ENCODE data around the gene PCDHB11.
"Not testable (repeated sequence)": the region's sequence is repeated elsewhere in the genome, so short reads cannot be mapped to it uniquely, and the experiment has no call there.

PCDHB11 gene

DNA sequence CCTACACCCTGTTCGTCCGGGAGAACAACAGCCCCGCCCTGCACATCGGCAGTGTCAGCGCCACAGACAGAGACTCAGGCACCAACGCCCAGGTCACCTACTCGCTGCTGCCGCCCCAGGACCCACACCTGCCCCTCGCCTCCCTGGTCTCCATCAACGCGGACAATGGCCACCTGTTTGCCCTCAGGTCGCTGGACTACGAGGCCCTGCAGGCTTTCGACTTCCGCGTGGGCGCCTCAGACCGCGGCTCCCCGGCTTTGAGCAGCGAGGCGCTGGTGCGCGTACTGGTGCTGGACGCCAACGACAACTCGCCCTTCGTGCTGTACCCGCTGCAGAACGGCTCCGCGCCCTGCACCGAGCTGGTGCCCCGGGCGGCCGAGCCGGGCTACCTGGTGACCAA lies 10.7 kb upstream of the PCDHB11 start:
- not testable (repeated sequence) for DNase-seq

DNA sequence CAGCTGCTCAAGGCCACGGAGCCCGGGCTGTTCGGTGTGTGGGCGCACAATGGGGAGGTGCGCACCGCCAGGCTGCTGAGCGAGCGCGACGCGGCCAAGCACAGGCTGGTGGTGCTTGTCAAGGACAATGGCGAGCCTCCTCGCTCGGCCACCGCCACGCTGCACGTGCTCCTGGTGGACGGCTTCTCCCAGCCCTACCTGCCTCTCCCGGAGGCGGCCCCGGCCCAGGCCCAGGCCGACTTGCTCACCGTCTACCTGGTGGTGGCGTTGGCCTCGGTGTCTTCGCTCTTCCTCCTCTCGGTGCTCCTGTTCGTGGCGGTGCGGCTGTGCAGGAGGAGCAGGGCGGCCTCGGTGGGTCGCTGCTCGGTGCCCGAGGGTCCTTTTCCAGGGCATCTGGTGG lies 10.3 kb upstream of the PCDHB11 start:
- DNase-seq: not testable (repeated sequence)

DNA sequence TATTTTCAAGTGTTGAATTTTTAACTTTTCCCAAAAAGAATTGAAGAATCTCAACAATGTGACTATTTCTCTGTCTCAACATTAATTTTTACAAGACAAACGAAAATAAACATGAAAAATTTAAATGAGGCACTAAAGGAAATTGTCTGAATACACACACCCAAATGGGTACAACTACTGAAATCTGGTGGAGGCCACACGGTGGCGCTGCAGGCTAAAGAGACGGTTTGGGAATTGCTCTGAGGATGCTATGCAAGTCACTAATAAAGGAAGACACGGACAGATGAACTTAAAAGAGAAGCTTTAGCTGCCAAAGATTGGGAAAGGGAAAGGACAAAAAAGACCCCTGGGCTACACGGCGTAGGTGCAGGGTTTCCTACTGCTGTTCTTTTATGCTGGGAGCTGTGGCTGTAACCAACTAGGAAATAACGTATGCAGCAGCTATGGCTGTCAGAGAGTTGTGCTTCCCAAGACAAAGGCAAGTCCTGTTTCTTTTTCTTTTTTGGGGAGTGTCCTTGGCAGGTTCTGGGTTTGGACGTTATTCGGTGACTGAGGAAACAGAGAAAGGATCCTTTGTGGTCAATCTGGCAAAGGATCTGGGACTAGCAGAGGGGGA lies 7.2 kb upstream of the PCDHB11 start, which contains the start of gene PCDHB10:
Gene PCDHB10, plus strand, starts transcription at position 244 of the 616 bp plus-strand sequence. Its CDS starts 200 bp downstream, at position 444.
- DNase-seq: peak; percentile 8 to 16

DNA sequence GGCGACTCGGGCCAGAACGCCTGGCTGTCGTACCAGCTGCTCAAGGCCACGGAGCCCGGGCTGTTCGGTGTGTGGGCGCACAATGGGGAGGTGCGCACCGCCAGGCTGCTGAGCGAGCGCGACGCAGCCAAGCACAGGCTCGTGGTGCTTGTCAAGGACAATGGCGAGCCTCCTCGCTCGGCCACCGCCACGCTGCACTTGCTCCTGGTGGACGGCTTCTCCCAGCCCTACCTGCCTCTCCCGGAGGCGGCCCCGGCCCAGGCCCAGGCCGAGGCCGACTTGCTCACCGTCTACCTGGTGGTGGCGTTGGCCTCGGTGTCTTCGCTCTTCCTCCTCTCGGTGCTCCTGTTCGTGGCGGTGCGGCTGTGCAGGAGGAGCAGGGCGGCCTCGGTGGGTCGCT lies 5.1 kb upstream of the PCDHB11 start:
- DNase-seq: not testable (repeated sequence)

DNA sequence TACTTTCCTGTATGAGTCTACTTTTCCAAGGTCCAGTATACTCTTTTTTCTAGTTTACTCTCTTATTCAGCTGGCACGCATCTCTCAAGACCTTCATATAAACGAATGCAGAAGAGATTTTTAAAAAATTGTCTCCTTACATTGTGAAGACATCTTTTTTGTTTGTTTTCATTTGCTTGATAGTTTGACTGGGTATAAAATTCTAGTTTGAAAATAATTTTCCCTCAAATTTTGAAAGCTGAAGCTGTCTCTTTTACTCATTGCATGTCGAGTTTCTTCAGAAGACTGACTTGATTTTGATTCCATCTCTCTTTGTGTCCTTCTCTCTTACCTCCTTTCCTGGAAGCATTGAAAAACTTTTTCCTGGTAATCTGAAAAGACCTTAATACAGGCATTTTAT lies 3.1 kb upstream of the PCDHB11 start:
- no peak for DNase-seq

- not testable (repeated sequence) for DNase-seq
Observed at GRCh38 chr5:141201126-141201525, 1.7 kb downstream of the PCDHB11 start.

DNA sequence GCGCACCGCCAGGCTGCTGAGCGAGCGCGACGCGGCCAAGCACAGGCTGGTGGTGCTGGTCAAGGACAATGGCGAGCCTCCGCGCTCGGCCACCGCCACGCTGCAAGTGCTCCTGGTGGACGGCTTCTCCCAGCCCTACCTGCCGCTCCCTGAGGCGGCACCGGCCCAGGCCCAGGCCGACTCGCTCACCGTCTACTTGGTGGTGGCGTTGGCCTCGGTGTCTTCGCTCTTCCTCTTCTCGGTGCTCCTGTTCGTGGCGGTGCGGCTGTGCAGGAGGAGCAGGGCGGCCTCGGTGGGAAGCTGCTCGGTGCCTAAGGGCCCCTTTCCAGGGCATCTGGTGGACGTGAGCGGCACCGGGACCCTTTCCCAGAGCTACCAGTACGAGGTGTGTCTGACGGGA lies 2.2 kb downstream of the PCDHB11 start:
- not testable (repeated sequence) for DNase-seq

DNA sequence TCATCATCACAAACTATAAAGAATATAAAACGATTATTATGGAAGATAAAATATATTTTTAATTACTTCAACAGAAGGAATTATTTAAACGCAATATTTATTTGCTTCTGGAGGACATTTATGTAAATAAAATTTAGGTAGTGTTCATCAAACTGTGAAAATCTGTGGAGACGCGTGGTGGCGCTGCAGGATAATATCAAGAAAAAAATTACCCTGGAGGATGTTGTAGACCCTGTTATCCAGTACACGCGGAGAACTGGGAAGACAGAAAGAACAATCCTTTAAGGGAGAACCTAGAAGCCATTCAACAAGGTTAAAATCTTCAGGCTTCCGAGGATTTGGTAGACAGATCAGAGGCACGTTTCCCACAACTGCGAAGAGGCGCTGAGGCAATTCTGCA lies 9.1 kb downstream of the PCDHB11 start, which contains the start of gene PCDHB12:
Gene PCDHB12, plus strand, starts transcription at position 242 of the 400 bp plus-strand sequence. CDS start 189 bp downstream, outside the sequence.
- no peak for DNase-seq

- not testable (repeated sequence) for DNase-seq
Observed at GRCh38 chr5:141210281-141210680, 10.9 kb downstream of the PCDHB11 start.

- DNase-seq: not testable (repeated sequence)
Observed at GRCh38 chr5:141210849-141211248, 11.4 kb downstream of the PCDHB11 start.

DNA sequence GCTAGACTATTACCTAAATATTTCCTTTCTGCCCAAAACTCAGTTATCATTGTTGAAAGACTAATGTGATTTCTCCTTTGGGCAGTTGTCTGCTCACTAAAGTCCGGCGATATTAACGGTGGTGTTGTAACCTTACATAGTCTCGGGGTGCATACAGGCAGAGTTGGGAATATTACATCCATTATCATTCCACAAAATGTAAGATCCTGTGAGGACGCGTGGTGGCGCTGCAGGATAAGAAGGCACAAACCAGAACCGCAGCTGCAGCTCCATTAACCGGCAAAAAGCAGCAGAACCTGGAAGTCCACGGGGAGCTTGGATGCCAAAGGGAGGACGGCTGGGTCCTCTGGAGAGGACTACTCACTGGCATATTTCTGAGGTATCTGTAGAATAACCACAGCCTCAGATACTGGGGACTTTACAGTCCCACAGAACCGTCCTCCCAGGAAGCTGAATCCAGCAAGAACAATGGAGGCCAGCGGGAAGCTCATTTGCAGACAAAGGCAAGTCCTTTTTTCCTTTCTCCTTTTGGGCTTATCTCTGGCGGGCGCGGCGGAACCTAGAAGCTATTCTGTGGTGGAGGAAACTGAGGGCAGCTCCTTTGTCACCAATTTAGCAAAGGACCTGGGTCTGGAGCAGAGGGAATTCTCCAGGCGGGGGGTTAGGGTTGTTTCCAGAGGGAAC lies 14.4 kb downstream of the PCDHB11 start, which contains the start of gene PCDHB13:
Gene PCDHB13, plus strand, starts transcription at position 264 of the 684 bp plus-strand sequence. Its CDS starts 205 bp downstream, at position 469.
- DNase-seq: not testable (repeated sequence)

GRCh38 chr5:141214583-141214982 lies 15.2 kb downstream of the PCDHB11 start:
- DNase-seq: not testable (repeated sequence)

GRCh38 chr5:141215504-141215903 lies 16.1 kb downstream of the PCDHB11 start:
- not testable (repeated sequence) for DNase-seq

GRCh38 chr5:141216035-141216434 lies 16.6 kb downstream of the PCDHB11 start:
- not testable (repeated sequence) for DNase-seq

DNA sequence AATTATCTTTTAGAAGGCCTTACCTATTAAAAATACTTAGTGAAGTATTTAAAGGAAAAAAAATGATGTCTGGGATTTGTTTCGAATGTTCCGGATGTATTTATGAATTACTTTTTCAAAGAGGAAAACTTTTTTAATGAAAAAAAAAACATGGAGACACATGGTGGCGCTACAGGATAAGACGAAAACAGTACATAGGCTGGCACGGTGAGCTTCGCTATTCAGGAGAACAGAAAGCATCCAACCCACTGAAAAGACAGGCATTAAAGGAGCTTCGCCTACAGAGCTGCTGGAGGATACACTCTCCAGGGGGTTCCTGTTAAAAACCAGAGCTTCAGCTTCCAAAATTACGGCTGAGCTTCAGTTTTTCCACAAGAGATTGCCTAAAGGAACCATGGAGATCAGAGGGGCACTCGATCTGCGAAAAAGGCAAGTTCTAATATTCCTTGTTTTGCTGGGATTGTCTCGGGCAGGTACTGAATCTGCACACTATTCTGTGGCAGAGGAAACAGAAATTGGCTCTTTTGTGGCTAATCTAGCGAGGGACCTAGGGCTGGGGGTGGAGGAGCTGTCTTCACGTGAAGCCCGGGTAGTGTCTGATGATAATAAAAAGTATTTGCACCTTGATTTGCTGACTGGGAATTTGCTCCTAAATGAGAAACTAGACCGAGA lies 23.8 kb downstream of the PCDHB11 start, which contains the start of gene PCDHB14:
Gene PCDHB14, plus strand, starts transcription at position 232 of the 672 bp plus-strand sequence. Its CDS starts 163 bp downstream, at position 395.
- DNase-seq: peak; percentile 3 to 22

- not testable (repeated sequence) for DNase-seq
Observed at GRCh38 chr5:141224844-141225243, 25.4 kb downstream of the PCDHB11 start.

GRCh38 chr5:141225421-141225820 lies 26.0 kb downstream of the PCDHB11 start:
- not testable (repeated sequence) for DNase-seq

GRCh38 chr5:141234109-141234667 lies 34.8 kb downstream of the PCDHB11 start:
- DNase-seq: peak in 1 of 2 experiments; percentile 15

DNA sequence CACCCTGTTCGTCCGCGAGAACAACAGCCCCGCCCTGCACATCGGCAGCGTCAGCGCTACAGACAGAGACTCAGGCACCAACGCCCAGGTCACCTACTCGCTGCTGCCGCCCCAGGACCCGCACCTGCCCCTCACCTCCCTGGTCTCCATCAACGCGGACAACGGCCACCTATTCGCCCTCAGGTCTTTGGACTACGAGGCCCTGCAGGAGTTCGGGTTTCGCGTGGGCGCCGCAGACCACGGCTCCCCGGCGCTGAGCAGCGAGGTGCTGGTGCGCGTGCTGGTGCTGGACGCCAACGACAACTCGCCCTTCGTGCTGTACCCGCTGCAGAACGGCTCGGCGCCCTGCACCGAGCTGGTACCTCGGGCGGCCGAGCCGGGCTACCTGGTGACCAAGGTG lies 36.5 kb downstream of the PCDHB11 start:
- not testable (repeated sequence) for DNase-seq

- no peak for DNase-seq
Observed at GRCh38 chr5:141236516-141237313, 37.3 kb downstream of the PCDHB11 start.

- no peak for DNase-seq
Observed at GRCh38 chr5:141241496-141241895, 42.1 kb downstream of the PCDHB11 start.

GRCh38 chr5:141245250-141245717 lies 45.9 kb downstream of the PCDHB11 start, which contains the start of gene PCDHB15:
TSS of gene PCDHB15 (plus strand) at chr5:141245395. CDS start at chr5:141245579, 184 bp downstream.
- DNase-seq: no peak

All from NCI-H187 (cell line).